C4-2B (cell line): Measurements from ENCODE around the gene SLC6A7.

Source experiments
- ZFX ChIP-seq: fragments of 450-650 bp; IDR thresholded peaks from 2 replicates; pipeline ENCODE4 v1.6.1; 2017
- TF ChIP-seq, protein P1 (sequence below): fragments of 450-650 bp; conservative IDR thresholded peaks from 2 replicates; pipeline ENCODE4 v1.5.1; 2017; ENCODE audit warnings: mild to moderate bottlenecking

DNA sequence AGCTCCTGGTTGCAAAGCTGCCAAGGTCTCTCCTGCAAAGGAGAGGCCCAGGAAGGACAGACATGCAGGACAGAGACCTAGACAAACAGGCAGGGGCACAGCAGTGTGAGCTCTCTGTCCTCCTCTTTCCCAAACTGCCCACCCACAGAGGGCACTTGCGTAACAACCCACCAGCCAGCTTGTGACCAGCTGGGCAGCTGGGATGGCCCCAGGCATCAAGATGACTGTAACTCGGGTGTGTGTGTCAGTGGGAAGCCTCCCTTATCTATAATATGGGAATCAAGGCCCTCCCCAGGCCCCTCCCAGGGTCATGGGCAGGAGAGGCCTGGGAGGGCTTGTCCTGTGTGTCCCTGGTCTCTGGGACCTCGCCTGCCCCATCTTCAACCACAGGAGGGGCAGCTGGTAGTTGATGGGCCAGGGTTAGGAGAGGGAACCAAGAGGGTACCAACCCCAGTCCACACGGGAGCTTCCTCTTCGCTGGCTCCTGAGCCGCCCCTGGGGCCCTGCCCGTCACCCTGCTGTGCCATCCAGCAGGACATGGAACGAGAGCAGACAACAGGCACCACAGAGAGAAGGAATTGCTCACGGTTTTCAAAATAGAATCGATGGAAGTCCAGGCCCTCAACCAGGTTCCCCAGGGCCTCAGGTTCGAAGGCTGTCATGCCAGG is 37.9 kb downstream of the SLC6A7 start:
- TF ChIP-seq, protein P1, sequence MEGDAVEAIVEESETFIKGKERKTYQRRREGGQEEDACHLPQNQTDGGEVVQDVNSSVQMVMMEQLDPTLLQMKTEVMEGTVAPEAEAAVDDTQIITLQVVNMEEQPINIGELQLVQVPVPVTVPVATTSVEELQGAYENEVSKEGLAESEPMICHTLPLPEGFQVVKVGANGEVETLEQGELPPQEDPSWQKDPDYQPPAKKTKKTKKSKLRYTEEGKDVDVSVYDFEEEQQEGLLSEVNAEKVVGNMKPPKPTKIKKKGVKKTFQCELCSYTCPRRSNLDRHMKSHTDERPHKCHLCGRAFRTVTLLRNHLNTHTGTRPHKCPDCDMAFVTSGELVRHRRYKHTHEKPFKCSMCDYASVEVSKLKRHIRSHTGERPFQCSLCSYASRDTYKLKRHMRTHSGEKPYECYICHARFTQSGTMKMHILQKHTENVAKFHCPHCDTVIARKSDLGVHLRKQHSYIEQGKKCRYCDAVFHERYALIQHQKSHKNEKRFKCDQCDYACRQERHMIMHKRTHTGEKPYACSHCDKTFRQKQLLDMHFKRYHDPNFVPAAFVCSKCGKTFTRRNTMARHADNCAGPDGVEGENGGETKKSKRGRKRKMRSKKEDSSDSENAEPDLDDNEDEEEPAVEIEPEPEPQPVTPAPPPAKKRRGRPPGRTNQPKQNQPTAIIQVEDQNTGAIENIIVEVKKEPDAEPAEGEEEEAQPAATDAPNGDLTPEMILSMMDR: no peak
- TF ChIP-seq ZFX: no peak
